AG04450 (cell line): Measurements from ENCODE around the gene ZNF195. TPM values are rescaled to one million over a fixed set of nuclear protein-coding genes. Genes with fewer than 3 reads are reported as not detected.
"Not testable (repeated sequence)": the region's sequence is repeated elsewhere in the genome, so short reads cannot be mapped to it uniquely, and the experiment has no call there.

Experiments used
- CTCF ChIA-PET: fragments of 300-600, 350-600 bp; formaldehyde crosslinking; extraction: SDS; loops from one replicate; lab custom pipeline; 2022; ENCODE audit warnings: antibody characterized with exemption, inconsistent platforms; lab: Charles Lee
- POLR2A ChIA-PET: fragments of 350-600 bp; formaldehyde crosslinking; extraction: SDS; loops from one replicate; lab custom pipeline; 2021; ENCODE audit warnings: antibody characterized with exemption, inconsistent platforms; lab: Yijun Ruan, JAX
- DNase-seq: peaks from one replicate; pipeline ENCODE4 v3.0.0-alpha.2; 2011; ENCODE audit warnings: low read depth, low spot score
- H3K27ac ChIP-seq: one replicate; pipeline ENCODE4 v1.5.1; 2012; ENCODE audit warnings: low read depth, low read length, control low read depth
- H3K27me3 ChIP-seq: one replicate; pipeline ENCODE4 v1.6.0; 2012; ENCODE audit warnings: low read length; ENCODE audit not compliant: control insufficient read depth, insufficient read depth
- H3K4me3 ChIP-seq: 2 replicates; pipeline ENCODE4 v1.5.1; 2011; ENCODE audit warnings: mild to moderate bottlenecking, low read depth, low read length, control low read depth
- H3K9me3 ChIP-seq: 2 replicates; pipeline ENCODE4 v1.5.1; 2012; ENCODE audit warnings: low read length; ENCODE audit not compliant: control insufficient read depth, insufficient read depth
- polyA minus RNA-seq: library from RNA; depleted of rRNA, polyadenylated mRNA; stranded (reverse); fragments of >200 nt; gene quantifications from 2 replicates; pipeline ENCODE4 v1.2.3, GENCODE V29; 2011; rRNA and poly(A)+ RNA removed
- polyA plus RNA-seq: library from polyadenylated mRNA; depleted of rRNA; stranded (reverse); fragments of >200 nt; gene quantifications from 2 replicates; pipeline ENCODE4 v1.2.3, GENCODE V29; 2011; rRNA removed
- TF ChIP-seq, protein P1 (sequence below): IDR thresholded peaks from 2 replicates; pipeline ENCODE4 v1.5.1; 2011; ENCODE audit warnings: low read depth, low read length, control low read depth, inconsistent platforms

ZNF195 gene
- polyA plus RNA-seq (11.3 and 14.5 TPM in 2 replicates), polyA minus RNA-seq (13.6 and 15.3 TPM in 2 replicates)

DNA sequence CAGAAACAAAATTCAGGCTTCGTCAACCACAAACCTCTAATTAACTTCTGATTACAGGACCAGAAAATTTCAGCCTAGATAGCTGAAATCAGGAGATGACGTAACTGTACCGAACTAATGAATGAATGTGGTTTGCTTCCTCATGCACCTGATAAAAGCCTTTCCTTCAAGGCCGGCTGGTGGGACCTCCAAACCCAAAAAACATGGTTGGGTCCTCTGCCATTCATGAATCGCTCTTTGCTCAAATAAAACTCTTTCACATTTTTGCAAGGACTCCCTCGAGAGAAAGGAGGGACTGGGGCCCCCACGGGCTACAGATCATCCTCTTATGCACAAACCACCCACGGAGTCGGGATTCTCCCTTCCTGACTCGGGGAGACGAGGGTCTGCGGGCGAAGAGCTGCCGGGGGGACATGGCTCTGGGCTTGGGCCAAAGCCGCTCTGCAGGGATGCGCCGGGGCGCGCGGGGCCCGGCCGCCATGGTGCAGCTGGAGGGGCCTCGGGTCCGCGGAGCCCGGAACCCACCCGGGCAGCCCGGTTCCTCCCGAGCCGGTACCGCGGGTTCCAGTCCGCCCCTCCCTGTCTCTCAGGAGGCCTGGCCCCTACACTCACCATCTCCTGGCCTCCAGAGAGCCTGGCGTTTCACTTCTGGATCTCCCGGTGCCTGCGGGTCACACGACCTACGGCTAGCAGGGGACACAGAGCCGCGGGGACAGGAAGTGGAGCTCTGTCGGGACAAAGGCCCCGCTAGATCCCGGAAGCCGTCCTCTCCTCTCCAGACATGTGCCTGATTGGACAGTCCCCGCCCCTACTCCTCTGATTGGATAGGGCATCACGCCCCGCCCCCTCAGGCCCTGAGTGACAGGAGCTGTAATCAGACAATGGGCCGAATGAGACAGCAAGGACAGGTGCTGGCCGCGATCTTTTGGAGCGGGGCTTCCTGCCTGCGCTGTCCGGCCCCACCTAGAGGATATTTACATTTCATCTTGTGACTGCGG is at the start of gene ZNF195:
TSS of gene ZNF195 (minus strand) at position 721 of the 998 bp plus-strand sequence. CDS start at position 615, 106 bp downstream.
- ChIA-PET POLR2A (interaction anchor here (0.6 to 0.9 kb wide), 2 partner anchors 206 to 364 kb away, joined by 3 to 4 read pairs; no protein-coding TSS in a partner anchor), CTCF (interaction anchor here (3.3 kb wide), 1 partner anchor 30 kb away, joined by 10 read pairs; no protein-coding TSS in a partner anchor)
- Histone ChIP-seq H3K9me3 (peaks cover 19% of the 10 kb centered on the region), H3K27me3 (peaks cover 6% of the 10 kb centered on the region), H3K4me3 (peak within 1 kb of the TSS; percentile 92), H3K27ac (peak within 1 kb of the TSS; percentile 81)
- TF ChIP-seq, protein P1, sequence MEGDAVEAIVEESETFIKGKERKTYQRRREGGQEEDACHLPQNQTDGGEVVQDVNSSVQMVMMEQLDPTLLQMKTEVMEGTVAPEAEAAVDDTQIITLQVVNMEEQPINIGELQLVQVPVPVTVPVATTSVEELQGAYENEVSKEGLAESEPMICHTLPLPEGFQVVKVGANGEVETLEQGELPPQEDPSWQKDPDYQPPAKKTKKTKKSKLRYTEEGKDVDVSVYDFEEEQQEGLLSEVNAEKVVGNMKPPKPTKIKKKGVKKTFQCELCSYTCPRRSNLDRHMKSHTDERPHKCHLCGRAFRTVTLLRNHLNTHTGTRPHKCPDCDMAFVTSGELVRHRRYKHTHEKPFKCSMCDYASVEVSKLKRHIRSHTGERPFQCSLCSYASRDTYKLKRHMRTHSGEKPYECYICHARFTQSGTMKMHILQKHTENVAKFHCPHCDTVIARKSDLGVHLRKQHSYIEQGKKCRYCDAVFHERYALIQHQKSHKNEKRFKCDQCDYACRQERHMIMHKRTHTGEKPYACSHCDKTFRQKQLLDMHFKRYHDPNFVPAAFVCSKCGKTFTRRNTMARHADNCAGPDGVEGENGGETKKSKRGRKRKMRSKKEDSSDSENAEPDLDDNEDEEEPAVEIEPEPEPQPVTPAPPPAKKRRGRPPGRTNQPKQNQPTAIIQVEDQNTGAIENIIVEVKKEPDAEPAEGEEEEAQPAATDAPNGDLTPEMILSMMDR: no peak
- DNase-seq: peak; percentile 72

DNA sequence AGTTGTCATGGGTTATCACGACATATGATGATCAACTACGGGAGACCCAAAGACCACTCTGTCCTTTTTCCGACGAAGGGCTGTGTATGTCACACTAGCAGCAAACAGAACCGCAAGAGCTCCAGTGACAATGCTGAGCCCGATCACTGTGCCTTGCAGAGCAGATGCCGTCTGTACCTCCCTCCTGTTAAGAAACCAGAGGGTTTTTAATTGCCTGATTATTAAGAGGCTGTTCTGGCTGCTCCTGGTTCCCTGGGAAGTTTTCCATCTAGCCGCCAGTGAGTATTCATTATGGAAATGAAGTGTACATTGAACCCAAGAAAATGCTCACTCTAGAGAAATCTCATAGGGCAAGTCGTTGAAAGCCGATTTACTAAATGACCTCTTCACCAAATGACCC is 49.1 kb upstream of the ZNF195 start:
- H3K27ac ChIP-seq, DNase-seq, H3K9me3 ChIP-seq, H3K4me3 ChIP-seq, CTCF ChIA-PET, H3K27me3 ChIP-seq, POLR2A ChIA-PET: not testable (repeated sequence)

DNA sequence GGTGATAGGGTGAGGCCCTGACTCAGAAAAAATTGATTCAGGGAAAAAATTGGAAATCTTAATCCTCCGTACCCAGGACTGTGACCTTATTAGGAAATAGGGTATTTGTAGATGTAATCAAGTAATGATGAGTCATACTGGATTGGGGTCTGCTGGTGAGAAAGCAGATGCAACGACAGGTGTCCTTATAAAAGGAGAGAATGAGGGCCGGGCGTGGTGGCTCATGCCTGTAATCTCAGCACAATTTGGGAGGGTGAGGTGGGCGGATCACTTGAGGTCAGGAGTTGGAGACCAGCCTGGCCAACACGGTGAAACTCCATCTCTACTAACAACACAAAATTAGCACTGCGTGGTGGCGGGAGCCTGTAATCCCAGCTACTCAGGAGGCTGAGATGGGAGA is 47.6 kb upstream of the ZNF195 start:
- H3K4me3 ChIP-seq, H3K27ac ChIP-seq, CTCF ChIA-PET, POLR2A ChIA-PET, DNase-seq, H3K27me3 ChIP-seq, H3K9me3 ChIP-seq: not testable (repeated sequence)

DNA sequence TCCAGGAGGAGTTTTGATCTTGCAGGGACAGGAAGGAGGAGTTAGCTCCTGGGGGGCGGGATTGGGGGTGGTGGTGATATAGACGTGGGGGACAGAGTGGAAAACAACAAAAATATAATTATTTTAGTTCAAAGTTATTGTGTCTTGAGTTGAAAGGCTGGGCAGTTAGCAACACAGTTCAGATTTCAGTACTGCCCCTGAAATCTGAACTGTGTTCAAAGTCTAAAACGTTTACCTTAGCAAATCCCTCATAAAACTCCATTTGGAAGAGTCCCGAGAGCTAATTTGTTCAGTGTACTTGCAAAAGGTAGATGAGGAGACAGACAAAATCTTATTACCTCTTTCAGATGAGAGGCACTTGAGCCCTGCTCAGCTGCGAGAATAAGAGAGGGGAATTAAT is 45.0 kb upstream of the ZNF195 start:
- POLR2A ChIA-PET, DNase-seq, H3K9me3 ChIP-seq, H3K27ac ChIP-seq, H3K4me3 ChIP-seq, H3K27me3 ChIP-seq, CTCF ChIA-PET: not testable (repeated sequence)

DNA sequence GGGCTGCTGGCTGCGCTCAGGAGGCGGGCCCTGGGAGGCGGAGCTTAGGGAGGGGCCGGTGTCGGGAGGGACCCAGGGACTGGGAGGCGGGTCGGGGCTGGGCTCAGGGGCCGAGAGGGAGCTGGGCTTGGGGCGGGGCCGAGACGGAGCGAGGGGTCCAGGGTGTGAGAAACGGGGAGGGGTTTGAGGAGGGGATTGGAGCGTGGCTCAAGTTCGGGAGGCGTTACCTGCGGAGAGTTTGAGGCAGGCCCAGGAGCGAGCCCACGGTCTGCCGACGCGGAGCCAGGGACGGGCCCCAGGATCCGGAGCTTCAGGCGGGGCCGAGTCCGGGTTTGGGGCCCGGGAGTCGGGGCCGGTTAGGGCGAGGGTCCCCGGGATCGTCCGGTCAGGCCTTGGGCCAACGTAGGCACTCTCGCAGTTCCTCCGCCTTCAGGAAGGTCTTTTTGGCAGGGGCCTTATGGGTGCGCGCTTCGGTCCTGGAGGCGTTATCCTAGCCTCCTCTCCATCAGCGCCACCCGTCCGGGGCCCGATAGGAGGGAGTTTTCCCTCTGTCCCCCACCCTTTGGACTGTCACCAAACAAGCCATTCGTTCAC is 44.3 kb upstream of the ZNF195 start:
- H3K9me3 ChIP-seq, H3K27ac ChIP-seq, CTCF ChIA-PET, DNase-seq, H3K27me3 ChIP-seq: not testable (repeated sequence)
- POLR2A ChIA-PET: interaction anchor here (0.7 kb wide), 1 partner anchor 782 kb away, joined by 3 read pairs; no protein-coding TSS in a partner anchor
- peak overlapping the region; percentile 55 for H3K4me3 ChIP-seq

DNA sequence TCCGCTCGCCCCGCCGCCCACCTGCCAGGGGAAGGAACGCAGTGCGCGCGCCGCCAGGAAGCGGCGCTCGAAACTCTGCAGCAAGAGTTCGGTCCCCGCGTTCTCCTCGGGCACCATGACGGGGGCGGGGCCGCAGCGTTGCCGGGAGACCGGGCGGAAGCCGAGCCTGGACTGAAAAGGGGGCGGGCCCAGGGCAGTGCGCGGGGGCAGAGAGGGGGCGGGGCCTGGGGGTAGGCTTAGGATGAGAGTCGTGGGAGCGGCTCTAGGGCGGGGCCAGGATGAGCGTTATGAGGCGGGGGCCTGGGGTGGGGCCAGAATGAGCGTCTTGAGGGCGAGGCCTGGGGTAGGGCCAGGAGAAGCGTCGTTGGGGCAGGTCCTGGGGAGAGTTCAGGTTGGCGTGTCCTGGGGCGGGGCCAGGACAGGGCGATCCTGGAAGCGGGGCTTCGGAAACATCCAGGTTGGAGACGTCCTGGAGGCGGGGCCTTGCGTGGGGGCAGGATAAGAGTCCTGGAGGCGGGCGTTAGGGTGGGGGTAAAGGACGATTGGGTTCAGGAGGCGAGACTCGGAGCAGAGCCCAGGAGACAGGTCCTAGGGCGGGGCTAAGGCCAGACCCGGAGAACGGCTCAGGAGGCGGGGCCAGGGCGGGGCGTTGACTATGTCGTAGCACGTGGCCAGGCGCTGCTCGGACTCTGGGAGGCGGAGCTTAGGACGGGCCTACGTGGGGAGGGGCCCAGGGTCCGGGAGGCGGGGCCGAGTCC is 43.6 kb upstream of the ZNF195 start:
- H3K27ac ChIP-seq, CTCF ChIA-PET: not testable (repeated sequence)
- POLR2A ChIA-PET: interaction anchor here (0.7 kb wide), 1 partner anchor 782 kb away, joined by 3 read pairs; no protein-coding TSS in a partner anchor

DNA sequence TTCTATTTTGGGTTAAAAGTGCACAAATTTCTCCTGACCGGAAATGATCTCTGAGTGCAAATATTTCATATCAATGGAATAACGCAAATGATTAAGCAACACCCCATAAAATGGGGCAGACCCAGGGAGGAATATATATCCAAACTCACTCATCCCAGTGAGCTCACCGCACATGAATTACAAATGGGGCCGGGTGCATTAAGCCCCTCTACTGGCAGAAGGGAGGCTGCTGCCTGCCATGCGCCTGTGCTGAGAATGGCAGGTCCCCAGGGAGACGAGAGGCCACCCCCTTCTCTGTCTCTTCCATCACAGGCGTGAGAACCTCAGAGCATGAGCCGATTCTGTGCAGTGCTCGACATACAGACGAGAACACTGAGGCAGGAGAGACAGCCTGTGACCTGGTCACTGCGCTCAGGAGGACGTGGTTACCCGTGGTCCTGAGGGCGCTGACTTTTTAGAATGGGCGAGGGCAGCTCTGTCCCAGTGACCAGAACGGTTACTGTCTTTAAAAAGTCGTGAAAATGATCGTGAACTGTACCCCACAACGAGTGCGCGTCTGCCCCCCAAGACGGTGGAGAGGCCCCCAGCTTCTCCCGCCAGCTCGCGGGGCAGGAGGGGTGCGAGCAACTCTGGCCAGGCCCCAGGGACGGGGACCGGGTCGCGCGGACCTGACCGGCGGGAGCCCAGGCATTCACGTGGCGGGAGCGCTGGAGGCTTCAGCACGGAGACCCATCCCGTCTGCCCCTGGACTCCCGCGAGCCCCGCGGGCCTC is 42.8 kb upstream of the ZNF195 start:
- POLR2A ChIA-PET, H3K9me3 ChIP-seq, CTCF ChIA-PET, H3K27me3 ChIP-seq, DNase-seq: not testable (repeated sequence)
- Histone ChIP-seq H3K4me3 (peak overlapping the region; percentile 66), H3K27ac (peak overlapping the region; percentile 68)

More for the DNA sequence above, 43.6 kb upstream of the ZNF195 start:
- not testable (repeated sequence) for H3K27me3 ChIP-seq, H3K9me3 ChIP-seq
- peak overlapping the region; percentile 66 for H3K4me3 ChIP-seq
- peak; percentile 88 for DNase-seq

DNA sequence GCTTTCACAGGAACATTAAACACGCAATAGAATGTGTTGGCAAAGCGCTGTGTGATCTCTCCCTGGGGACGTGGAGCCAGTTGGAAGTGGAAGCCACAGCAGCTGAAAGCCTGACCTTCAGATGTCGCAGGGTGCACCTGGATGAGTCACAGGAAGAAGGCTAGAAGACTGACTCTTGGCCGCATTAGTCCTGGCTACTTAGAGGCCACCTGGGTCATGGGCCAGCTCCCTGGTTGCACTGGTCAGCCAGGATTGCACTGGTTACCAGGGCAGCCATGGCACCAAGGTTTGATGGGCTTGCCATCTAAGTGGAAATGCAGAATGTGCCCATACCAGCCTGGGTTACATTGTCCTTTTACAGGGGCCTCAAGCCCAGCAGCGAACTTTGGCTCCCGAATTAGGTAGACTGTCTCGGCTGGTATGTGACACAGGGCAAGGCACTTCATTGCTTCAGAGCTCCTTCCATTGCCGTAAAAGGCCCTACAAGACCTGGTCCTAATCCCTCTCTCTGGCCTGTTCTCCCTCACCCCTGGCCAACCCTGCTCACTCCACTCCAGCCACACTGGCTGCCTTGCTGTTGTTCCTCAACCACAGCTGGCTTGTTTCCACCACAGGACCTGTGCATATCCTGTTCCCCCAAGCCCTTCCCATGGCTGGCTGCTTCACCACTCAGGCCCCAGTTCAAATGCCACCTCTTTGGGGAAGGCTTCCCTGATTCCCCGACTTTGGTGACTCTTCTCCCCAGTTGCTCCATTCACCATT is 41.5 kb upstream of the ZNF195 start:
- H3K4me3 ChIP-seq, H3K9me3 ChIP-seq, H3K27me3 ChIP-seq, H3K27ac ChIP-seq, POLR2A ChIA-PET, DNase-seq: not testable (repeated sequence)
- CTCF ChIA-PET: interaction anchor here (0.6 kb wide), 1 partner anchor 422 kb away, joined by 8 read pairs; no protein-coding TSS in a partner anchor

DNA sequence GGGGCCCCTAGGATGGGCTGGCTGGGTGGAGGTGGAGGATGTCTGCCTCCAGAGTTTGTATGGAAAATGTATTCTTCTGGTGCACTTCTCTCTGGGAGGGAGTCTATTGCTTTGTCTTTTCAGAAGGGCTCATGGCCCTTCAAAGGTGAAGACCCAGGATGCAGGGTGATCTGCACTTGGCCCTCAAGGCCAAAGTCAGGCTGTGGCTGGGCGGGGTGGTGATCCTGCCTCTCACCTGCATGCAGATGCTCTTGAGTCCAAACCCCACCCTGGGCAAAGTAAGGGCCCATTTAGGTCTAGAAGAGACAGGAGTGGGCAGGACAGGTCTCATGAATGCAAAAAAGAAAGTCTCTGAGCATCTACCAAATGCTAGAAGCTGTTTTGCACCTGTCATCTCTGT is 40.5 kb upstream of the ZNF195 start:
- DNase-seq, H3K9me3 ChIP-seq, H3K4me3 ChIP-seq, H3K27me3 ChIP-seq, POLR2A ChIA-PET, H3K27ac ChIP-seq: not testable (repeated sequence)
- CTCF ChIA-PET: interaction anchor here (0.6 kb wide), 1 partner anchor 423 kb away, joined by 8 read pairs; no protein-coding TSS in a partner anchor
